ENCODE data around the gene SFRP5. TPM values are rescaled to one million over a fixed set of nuclear protein-coding genes. Genes with fewer than 3 reads are reported as not detected.

SFRP5 gene
- total RNA-seq, 4 donors from 2014 or later, result 0.69 to 4.4 (median 1.4) TPM

- no peak for DNase-seq (ENCODE audit: low spot score in 2 of 2)
- H3K4me3 ChIP-seq (ENCODE audit: low read depth, poor library complexity, severe bottlenecking), result no peak overlapping the region
- WGBS, 2 donors, result 91 to 95% methylated on average over 4 to 6 of the region's 6 CpGs
- intact Hi-C loops (cut with DNase I; ENCODE audit: low total_unique reads), result no loop called here
- no peak for TF ChIP-seq POLR2A (IDR thresholded peaks at IDR 0.05)
- no peak for TF ChIP-seq CTCF (IDR thresholded peaks at IDR 0.05)
These were observed 16.1 kb downstream of the SFRP5 start for GRCh38 chr10:97755718-97756117.

GRCh38 chr10:97754726-97755125, 17.1 kb downstream of the SFRP5 start:
- H3K4me3 ChIP-seq (ENCODE audit: low read depth, poor library complexity, severe bottlenecking), result no peak overlapping the region
- WGBS, 2 donors, result 50 to 65% methylated on average over 3 to 4 of the region's 4 CpGs
- intact Hi-C loops (cut with DNase I; ENCODE audit: low total_unique reads), result no loop called here
- TF ChIP-seq CTCF (IDR thresholded peaks at IDR 0.05), result no peak
- TF ChIP-seq POLR2A (IDR thresholded peaks at IDR 0.05), result no peak
- DNase-seq (ENCODE audit: low spot score in 2 of 2), result no peak

GRCh38 chr10:97752956-97753355, 18.8 kb downstream of the SFRP5 start:
- 91 to 93% methylated on average over 17 to 18 of the region's 18 CpGs for WGBS, 2 donors
- DNase-seq (ENCODE audit: low spot score in 2 of 2), result no peak
- TF ChIP-seq CTCF (IDR thresholded peaks at IDR 0.05) (no peak), POLR2A (IDR thresholded peaks at IDR 0.05) (no peak)
- no peak overlapping the region for H3K4me3 ChIP-seq (ENCODE audit: low read depth, poor library complexity, severe bottlenecking)
- intact Hi-C loops (cut with DNase I; ENCODE audit: low total_unique reads), result no loop called here

GRCh38 chr10:97748116-97748515, 23.7 kb downstream of the SFRP5 start:
- WGBS, 2 donors, result 84 to 93% methylated on average over 8 to 10 of the region's 10 CpGs
- no peak for DNase-seq (ENCODE audit: low spot score in 2 of 2)
- H3K4me3 ChIP-seq (ENCODE audit: low read depth, poor library complexity, severe bottlenecking), result no peak overlapping the region
- TF ChIP-seq CTCF (IDR thresholded peaks at IDR 0.05), result no peak
- no peak for TF ChIP-seq POLR2A (IDR thresholded peaks at IDR 0.05)
- intact Hi-C loops (cut with DNase I; ENCODE audit: low total_unique reads), result no loop called here

GRCh38 chr10:97747573-97747972, 24.2 kb downstream of the SFRP5 start:
- WGBS, 2 donors, result 93 to 95% methylated on average over 1 of the region's 1 CpG
- intact Hi-C loops (cut with DNase I; ENCODE audit: low total_unique reads), result no loop called here
- H3K4me3 ChIP-seq (ENCODE audit: low read depth, poor library complexity, severe bottlenecking), result no peak overlapping the region
- DNase-seq (ENCODE audit: low spot score in 2 of 2), result no peak
- no peak for TF ChIP-seq CTCF (IDR thresholded peaks at IDR 0.05)
- no peak for TF ChIP-seq POLR2A (IDR thresholded peaks at IDR 0.05)

- H3K4me3 ChIP-seq (ENCODE audit: low read depth, poor library complexity, severe bottlenecking), result no peak overlapping the region
- DNase-seq (ENCODE audit: low spot score in 2 of 2), result no peak
- TF ChIP-seq POLR2A (IDR thresholded peaks at IDR 0.05) (no peak), CTCF (IDR thresholded peaks at IDR 0.05) (no peak)
- intact Hi-C loops (cut with DNase I; ENCODE audit: low total_unique reads), result no loop called here
- WGBS, 2 donors, result 95 to 96% methylated on average over 15 of the region's 15 CpGs
These were observed 27.3 kb downstream of the SFRP5 start for GRCh38 chr10:97744405-97745035.

Measured in lower leg skin (tissue), 4 donors.